PC-9 (cell line): ENCODE measurements around the gene E2F3. TPM values are rescaled to one million over a fixed set of nuclear protein-coding genes. Genes with fewer than 3 reads are reported as not detected.

Experiments
- BruUV-seq: library from RNA; stranded (reverse); fragments of 400-500 nt; replicated peaks from 2 replicates; lab custom pipeline; 2021; lab: Mats Ljungman, UMichigan
- CTCF ChIA-PET: fragments of 300-600 bp; sonication (Branson Sonifier 250); formaldehyde crosslinking; loops from one replicate; lab custom pipeline; 2022; ENCODE audit warnings: antibody characterized with exemption; lab: Charles Lee
- POLR2A ChIA-PET: fragments of 300-600 bp; sonication (Branson Sonifier 250); formaldehyde crosslinking; loops from one replicate; lab custom pipeline; 2022; ENCODE audit warnings: antibody characterized with exemption; ENCODE audit not compliant: unreplicated experiment; lab: Charles Lee
- DNase-seq, 2 experiments: peaks; one replicate each; pipeline versions ENCODE4 v3.0.0 to v3.0.0-alpha.2; 2015 to 2022; ENCODE audit warnings: mixed read lengths in 1 of 2
- H2AFZ ChIP-seq: fragments of 200-600 bp; sonication (generic); 2 replicates; pipeline ENCODE4 v1.8.1; 2017; ENCODE audit warnings: antibody characterized with exemption
- H3F3A ChIP-seq: fragments of 200-600 bp; sonication (generic); 2 replicates; pipeline ENCODE4 v1.8.1; 2017; ENCODE audit warnings: antibody characterized with exemption, mild to moderate bottlenecking, low read depth; ENCODE audit not compliant: insufficient read depth
- H3K27ac ChIP-seq: fragments of 200-600 bp; sonication (generic); 2 replicates; pipeline ENCODE4 v1.6.1; 2016; ENCODE audit warnings: mixed run types
- H3K27me3 ChIP-seq: fragments of 200-600 bp; sonication (generic); 2 replicates; pipeline ENCODE4 v1.6.1; 2016; ENCODE audit warnings: low read depth, mixed run types; ENCODE audit not compliant: insufficient read depth
- H3K36me3 ChIP-seq: fragments of 200-600 bp; sonication (generic); 2 replicates; pipeline ENCODE4 v1.6.1; 2016; ENCODE audit warnings: low read depth, mixed run types
- H3K4me1 ChIP-seq: fragments of 200-600 bp; sonication (generic); replicated peaks from 2 replicates; pipeline ENCODE4 v1.6.1; 2016; ENCODE audit warnings: mixed run types; ENCODE audit not compliant: insufficient read depth
- H3K4me2 ChIP-seq: fragments of 200-600 bp; sonication (generic); 2 replicates; pipeline ENCODE4 v1.6.1; 2017; ENCODE audit warnings: mixed run types
- H3K4me3 ChIP-seq: fragments of 200-600 bp; sonication (generic); 2 replicates; pipeline ENCODE4 v1.6.1; 2016; ENCODE audit warnings: mixed run types
- H3K79me2 ChIP-seq: fragments of 200-600 bp; sonication (generic); 2 replicates; pipeline ENCODE4 v1.6.1; 2017; ENCODE audit warnings: low read depth, mixed run types
- H3K9me2 ChIP-seq: fragments of 200-600 bp; sonication (generic); 2 replicates; pipeline ENCODE4 v1.8.1; 2017; ENCODE audit warnings: mild to moderate bottlenecking; ENCODE audit not compliant: insufficient read depth
- H3K9me3 ChIP-seq: fragments of 200-600 bp; sonication (generic); 2 replicates; pipeline ENCODE4 v1.8.1; 2016; ENCODE audit warnings: low read depth; ENCODE audit not compliant: insufficient read depth
- H4K20me1 ChIP-seq: fragments of 200-600 bp; sonication (generic); 2 replicates; pipeline ENCODE4 v1.8.1; 2017; ENCODE audit not compliant: insufficient read depth
- CTCF ChIP-seq: fragments of 200-600 bp; sonication (generic); conservative IDR thresholded peaks from 2 replicates; pipeline ENCODE4 v1.6.1; 2017; ENCODE audit warnings: mixed run types, antibody characterized with exemption, mild to moderate bottlenecking, moderate library complexity
- EZH2 ChIP-seq: fragments of 200-600 bp; sonication (generic); IDR thresholded peaks from 2 replicates; pipeline ENCODE4 v1.8.0; 2017; ENCODE audit warnings: antibody characterized with exemption, low read depth
- intact Hi-C: fragments of 100-400 bp; cut with micrococcal nuclease; formaldehyde crosslinking; loops from one replicate; pipeline ENCODE4 v1.10.0; 2022; ENCODE audit not compliant: unreplicated experiment
- total RNA-seq: library from RNA; stranded (reverse); gene quantifications from 2 replicates; pipeline ENCODE4 v1.2.3, GENCODE V29; 2021

The E2F3 gene
- total RNA-seq, 1 experiment from 2014 or later: 20.0 TPM

GRCh38 chr6:20399518-20399917 is 2.2 kb upstream of the E2F3 start:
- Histone ChIP-seq H3K36me3 (no peaks in the 10 kb centered on the region), H2AFZ (no peak overlapping the region), H3K4me1 (peaks cover 12% of the 10 kb centered on the region), H3K9me2 (no peaks in the 10 kb centered on the region), H3K27me3 (no peaks in the 10 kb centered on the region), H3K9me3 (no peaks in the 10 kb centered on the region), H3K79me2 (peaks cover 23% of the 10 kb centered on the region), H3F3A (peaks cover 21% of the 10 kb centered on the region; the same call in 1 of the 2 replicates), H3K4me2 (no peak overlapping the region), H3K27ac (no peak overlapping the region), H4K20me1 (0 out of 2 replicates have a peak, but pooled peaks cover 4% of the 10 kb centered on the region), H3K4me3 (no peak overlapping the region)
- DNase-seq: no peak
- ChIA-PET CTCF (no interaction called here), POLR2A (no interaction called here)
- BruUV-seq: no TSS peak
- intact Hi-C loops: no loop called here
- TF ChIP-seq EZH2 (no peak), CTCF (no peak)

- Histone ChIP-seq H3F3A (peaks cover 22% of the 10 kb centered on the region; the same call in 1 of the 2 replicates), H2AFZ (peak overlapping the region; percentile 80), H4K20me1 (peaks cover 9% of the 10 kb centered on the region), H3K36me3 (no peaks in the 10 kb centered on the region), H3K9me2 (no peaks in the 10 kb centered on the region), H3K4me1 (peaks cover 16% of the 10 kb centered on the region), H3K79me2 (peaks cover 34% of the 10 kb centered on the region), H3K27me3 (no peaks in the 10 kb centered on the region), H3K9me3 (no peaks in the 10 kb centered on the region), H3K4me2 (peak overlapping the region; percentile 95), H3K27ac (peak overlapping the region; percentile 77), H3K4me3 (peak overlapping the region; percentile 63)
- TF ChIP-seq EZH2 (no peak), CTCF (peak; percentile 63)
- DNase-seq: peak in 1 of 2 experiments; percentile 55
- ChIA-PET POLR2A (interaction anchor here (0.5 to 0.6 kb wide), 2 partner anchors 68 to 968 kb away, joined by 3 to 9 read pairs; no protein-coding TSS in a partner anchor), CTCF (no interaction called here)
- BruUV-seq: TSS peak; percentile 24
- intact Hi-C loops: loop anchor here (1.0 to 5.0 kb wide), 6 partner anchors 108 to 477 kb away; no protein-coding TSS in a partner anchor
Observed at GRCh38 chr6:20400456-20401204, 1.0 kb upstream of the E2F3 start.

- H3K9me3 ChIP-seq: no peaks in the 10 kb centered on the region
- ChIA-PET POLR2A (no interaction called here), CTCF (no interaction called here)
- no peaks in the 10 kb centered on the region for H3K9me2 ChIP-seq
- no peak for TF ChIP-seq EZH2
- TF ChIP-seq CTCF: no peak
- no peaks in the 10 kb centered on the region for H3K27me3 ChIP-seq
- peaks cover 16% of the 10 kb centered on the region for H3K4me1 ChIP-seq
- H3F3A ChIP-seq: peaks cover 22% of the 10 kb centered on the region; the same call in 1 of the 2 replicates
- intact Hi-C loops: loop anchor here (2.0 to 5.0 kb wide), 4 partner anchors 110 to 475 kb away; no protein-coding TSS in a partner anchor
- peak overlapping the region; percentile 76 for H3K4me2 ChIP-seq
- peak overlapping the region; percentile 93 for H3K4me3 ChIP-seq
- H3K79me2 ChIP-seq: peaks cover 48% of the 10 kb centered on the region
- H4K20me1 ChIP-seq: peaks cover 15% of the 10 kb centered on the region
- H2AFZ ChIP-seq: peak overlapping the region; percentile 75
- BruUV-seq: TSS peak; percentile 43
- peak overlapping the region; percentile 95 for H3K27ac ChIP-seq
- H3K36me3 ChIP-seq: peaks cover 12% of the 10 kb centered on the region; the same call in 1 of the 2 replicates
- DNase-seq: no peak
Observed at GRCh38 chr6:20402092-20402341, 338 bp downstream of the E2F3 start.
